GM23248 (cell line): ENCODE measurements around the gene HAUS8. TPM values are rescaled to one million over a fixed set of nuclear protein-coding genes. Genes with fewer than 3 reads are reported as not detected.
"Not testable (repeated sequence)": the region's sequence is repeated elsewhere in the genome, so short reads cannot be mapped to it uniquely, and the experiment has no call there.

ENCODE experiments used
- DNase-seq: peaks from one replicate; pipeline ENCODE4 v3.0.0-alpha.2; 2015
- H2AFZ ChIP-seq: fragments of 200-600 bp; sonication (generic); 2 replicates; pipeline ENCODE4 v1.6.1; 2016; ENCODE audit warnings: antibody characterized with exemption
- H3F3A ChIP-seq: fragments of 200-600 bp; sonication (generic); 2 replicates; pipeline ENCODE4 v1.6.1; 2016; ENCODE audit warnings: mild to moderate bottlenecking, antibody characterized with exemption, mixed run types; ENCODE audit not compliant: insufficient read depth
- H3K27ac ChIP-seq: fragments of 200-600 bp; sonication (generic); 2 replicates; pipeline ENCODE4 v1.5.1; 2016; ENCODE audit warnings: mild to moderate bottlenecking
- H3K27me3 ChIP-seq: fragments of 200-600 bp; sonication (generic); replicated peaks from 2 replicates; pipeline ENCODE4 v1.6.1; 2016; ENCODE audit warnings: mild to moderate bottlenecking; ENCODE audit not compliant: insufficient read depth
- H3K36me3 ChIP-seq: fragments of 200-600 bp; sonication (generic); 2 replicates; pipeline ENCODE4 v1.6.1; 2016; ENCODE audit warnings: low read depth, mild to moderate bottlenecking
- H3K4me1 ChIP-seq: fragments of 200-600 bp; sonication (generic); 2 replicates; pipeline ENCODE4 v1.6.1; 2016; ENCODE audit warnings: mild to moderate bottlenecking; ENCODE audit not compliant: insufficient read depth
- H3K4me2 ChIP-seq: fragments of 200-600 bp; sonication (generic); one replicate; pipeline ENCODE4 v1.6.1; 2016; ENCODE audit warnings: mild to moderate bottlenecking; ENCODE audit not compliant: unreplicated experiment
- H3K4me3 ChIP-seq: fragments of 200-600 bp; sonication (generic); 2 replicates; pipeline ENCODE4 v1.5.1; 2016; ENCODE audit warnings: mild to moderate bottlenecking
- H3K79me2 ChIP-seq: fragments of 200-600 bp; sonication (generic); 2 replicates; pipeline ENCODE4 v1.6.1; 2016; ENCODE audit warnings: mild to moderate bottlenecking; ENCODE audit not compliant: insufficient read depth
- H3K9ac ChIP-seq: fragments of 200-600 bp; sonication (generic); 2 replicates; pipeline ENCODE4 v1.6.1; 2016; ENCODE audit warnings: mild to moderate bottlenecking
- H3K9me2 ChIP-seq: fragments of 200-600 bp; sonication (generic); 2 replicates; pipeline ENCODE4 v1.6.1; 2016; ENCODE audit warnings: mixed run types, mild to moderate bottlenecking, moderate library complexity; ENCODE audit not compliant: insufficient read depth
- H3K9me3 ChIP-seq: fragments of 200-600 bp; sonication (generic); one replicate; pipeline ENCODE4 v1.6.1; 2017; ENCODE audit warnings: low read depth
- H4K20me1 ChIP-seq: fragments of 200-600 bp; sonication (generic); 2 replicates; pipeline ENCODE4 v1.6.0; 2016; ENCODE audit not compliant: insufficient read depth
- EZH2 ChIP-seq: fragments of 200-600 bp; sonication (generic); IDR thresholded peaks from 2 replicates; pipeline ENCODE4 v1.6.1; 2018; ENCODE audit warnings: antibody characterized with exemption, mild to moderate bottlenecking; ENCODE audit not compliant: insufficient read depth, poor library complexity, severe bottlenecking
- EZH2phosphoT487 ChIP-seq: fragments of 200-600 bp; sonication (generic); IDR thresholded peaks from 2 replicates; pipeline ENCODE4 v1.6.1; 2018; ENCODE audit warnings: antibody characterized with exemption, moderate library complexity, mild to moderate bottlenecking, low read depth; ENCODE audit not compliant: insufficient read depth
- WGBS, 2 experiments: methylation state at CpG; one replicate each; pipeline ENCODE4 v1.1.6; 2015 to 2017; ENCODE audit warnings: low lambda C conversion rate in 2 of 2, low coverage in 1 of 2; ENCODE audit errors: missing lambda C conversion rate in 2 of 2; 5-methylcytosine and 5-hydroxymethylcytosine counted together
- in situ Hi-C: fragments of 300-500 bp; cut with MboI; formaldehyde crosslinking; loops from 2 replicates; pipeline ENCODE4 v1.15.0; 2020
- polyA plus RNA-seq: library from polyadenylated mRNA; unstranded; fragments of >200 nt; fragmentation: Nextera tagmentation; extraction: Ambion mirVana; gene quantifications from 2 replicates; pipeline ENCODE4 v1.2.1, GENCODE V29; 2016
- total RNA-seq: library from RNA; depleted of rRNA; stranded (reverse); fragments of >200 nt; shearing (Covaris generic); gene quantifications from 2 replicates; pipeline ENCODE4 v1.2.3, GENCODE V29; 2014

The HAUS8 gene
- total and polyA plus RNA-seq, 2 experiments from 2014 or later, result 3.4 to 8.2 TPM

DNA sequence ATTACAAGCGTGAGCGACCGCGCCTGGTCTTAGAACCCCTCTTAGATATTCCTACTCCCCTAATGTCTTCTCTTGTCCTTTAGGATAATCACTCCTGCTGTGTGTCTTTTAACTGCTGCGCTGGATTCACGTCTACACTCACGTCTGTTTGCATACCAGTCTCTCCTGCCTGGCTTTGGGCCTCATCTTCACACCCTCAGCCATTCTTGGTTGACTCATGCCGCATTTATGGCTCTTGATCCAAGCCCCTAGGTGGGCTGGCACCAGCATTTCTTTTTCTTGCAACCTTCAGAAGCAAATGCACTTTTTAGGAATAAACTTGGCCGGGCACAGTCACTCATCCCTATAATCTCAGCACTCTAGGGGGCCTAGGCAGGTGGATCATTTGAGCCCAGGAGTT, 23.1 kb upstream of the HAUS8 start:
- Histone ChIP-seq H3F3A (peaks cover 20% of the 10 kb centered on the region), H3K27ac (peak overlapping the region; percentile 57), H2AFZ (no peak overlapping the region), H3K9ac (no peak overlapping the region), H3K4me2 (no peak overlapping the region), H3K4me1 (peaks cover 28% of the 10 kb centered on the region), H3K36me3 (0 out of 2 replicates have a peak, but pooled peaks cover 11% of the 10 kb centered on the region), H3K4me3 (no peak overlapping the region), H3K79me2 (peaks cover 100% of the 10 kb centered on the region), H4K20me1 (no peaks in the 10 kb centered on the region), H3K9me3 (no peaks in the 10 kb centered on the region), H3K27me3 (no peaks in the 10 kb centered on the region), H3K9me2 (no peaks in the 10 kb centered on the region)
- DNase-seq, result no peak
- in situ Hi-C loops, result no loop called here
- WGBS, 2 experiments, result 90 to 91% methylated on average over 9 of the region's 9 CpGs
- no peak for TF ChIP-seq EZH2
- TF ChIP-seq EZH2phosphoT487, result no peak

DNA sequence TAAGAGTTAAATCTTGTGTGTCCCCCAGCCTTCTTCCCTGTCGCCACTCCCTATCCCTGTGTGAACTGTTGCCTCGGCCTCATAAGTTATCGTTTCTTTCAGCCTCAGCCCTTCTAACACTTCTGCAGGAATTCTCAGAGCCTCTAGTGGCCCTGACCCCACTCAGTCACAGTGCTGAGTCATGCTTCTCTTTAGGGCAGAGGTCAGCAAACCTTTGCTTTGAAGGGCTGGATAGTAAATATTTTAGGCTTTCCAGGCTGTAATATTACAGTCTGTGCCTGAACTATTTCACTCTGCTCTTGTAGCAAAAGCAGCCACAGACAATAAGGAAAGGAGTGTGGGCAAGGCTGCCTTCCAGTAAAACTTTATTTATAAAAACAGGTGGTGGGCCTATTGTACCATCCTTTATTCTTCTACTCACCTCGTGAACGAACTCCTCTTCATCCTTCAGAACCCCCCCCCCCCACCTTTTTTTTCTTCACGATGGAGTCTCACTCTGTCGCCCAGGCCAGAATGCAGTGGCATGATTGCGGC, 22.4 kb upstream of the HAUS8 start:
- no peak overlapping the region for H2AFZ ChIP-seq
- no peak for TF ChIP-seq EZH2phosphoT487
- no peak for TF ChIP-seq EZH2
- H3K27me3 ChIP-seq, result no peaks in the 10 kb centered on the region
- H4K20me1 ChIP-seq, result no peaks in the 10 kb centered on the region
- in situ Hi-C loops, result no loop called here
- H3K4me3 ChIP-seq, result no peak overlapping the region
- no peaks in the 10 kb centered on the region for H3K9me3 ChIP-seq
- whole genome bisulfite sequencing, 2 experiments, result 49 to 52% methylated on average over 8 of the region's 8 CpGs
- H3K27ac ChIP-seq, result peak overlapping the region; percentile 57
- H3K79me2 ChIP-seq, result peaks cover 100% of the 10 kb centered on the region
- H3K9me2 ChIP-seq, result no peaks in the 10 kb centered on the region
- H3K4me1 ChIP-seq, result peaks cover 28% of the 10 kb centered on the region
- H3K4me2 ChIP-seq, result peak overlapping the region; percentile 46
- H3F3A ChIP-seq, result peaks cover 20% of the 10 kb centered on the region
- peak overlapping the region; percentile 41 for H3K9ac ChIP-seq
- 0 out of 2 replicates have a peak, but pooled peaks cover 11% of the 10 kb centered on the region for H3K36me3 ChIP-seq
- peak; percentile 66 for DNase-seq

DNA sequence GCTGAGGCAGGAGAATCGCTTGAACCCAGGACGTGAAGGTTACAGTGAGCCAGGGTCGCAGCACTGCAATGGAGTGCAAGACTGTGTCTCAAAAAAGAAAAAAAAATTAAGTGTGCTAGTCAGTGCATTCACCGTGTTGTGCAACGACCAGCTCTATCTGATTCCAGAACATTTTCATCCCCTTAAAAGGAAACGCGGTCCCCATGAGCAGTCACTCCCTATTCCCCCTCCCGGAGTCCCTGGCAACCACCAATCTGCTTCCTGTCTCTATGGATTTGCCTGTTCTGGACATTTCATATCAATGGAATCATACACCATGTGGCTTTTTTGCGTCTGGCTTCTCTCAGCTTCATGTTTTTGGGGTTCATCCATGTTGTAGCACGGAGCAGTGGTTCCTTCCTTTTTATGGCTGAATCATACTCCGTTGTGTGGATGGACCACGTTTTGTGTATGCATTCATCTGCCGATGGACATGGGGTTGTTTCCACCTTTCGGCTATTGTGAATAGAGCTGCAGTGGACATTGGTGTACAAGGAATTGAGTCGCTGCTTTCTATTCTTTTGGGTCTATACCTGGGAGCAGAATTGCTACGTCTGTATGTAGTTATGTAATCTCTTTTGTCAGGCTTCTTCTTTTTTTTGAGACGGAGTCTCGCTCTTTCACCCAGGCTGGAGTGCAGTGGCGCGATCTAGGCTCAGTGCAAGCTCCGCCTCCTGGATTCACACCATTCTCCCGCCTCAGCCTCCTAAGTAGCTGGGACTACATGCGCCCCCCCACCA, 20.1 kb upstream of the HAUS8 start:
- H3K4me1 ChIP-seq, result peaks cover 29% of the 10 kb centered on the region
- no peaks in the 10 kb centered on the region for H3K27me3 ChIP-seq
- peaks cover 100% of the 10 kb centered on the region for H3K79me2 ChIP-seq
- peaks cover 9% of the 10 kb centered on the region; the same call in 1 of the 2 replicates for H3K36me3 ChIP-seq
- H3K4me3 ChIP-seq, result 0 out of 2 replicates have a peak overlapping the region, but pooled peaks have one; percentile 4
- in situ Hi-C loops, result no loop called here
- H3K9ac ChIP-seq, result peak overlapping the region; percentile 48
- H4K20me1 ChIP-seq, result no peaks in the 10 kb centered on the region
- H3K27ac ChIP-seq, result peak overlapping the region; percentile 75
- no peak overlapping the region for H2AFZ ChIP-seq
- WGBS, 2 experiments, result 63% methylated on average over 23 of the region's 23 CpGs
- TF ChIP-seq EZH2 (no peak), EZH2phosphoT487 (no peak)
- H3F3A ChIP-seq, result peaks cover 21% of the 10 kb centered on the region
- peak; percentile 87 for DNase-seq
- H3K9me2 ChIP-seq, result no peaks in the 10 kb centered on the region
- no peaks in the 10 kb centered on the region for H3K9me3 ChIP-seq
- H3K4me2 ChIP-seq, result peak overlapping the region; percentile 23

DNA sequence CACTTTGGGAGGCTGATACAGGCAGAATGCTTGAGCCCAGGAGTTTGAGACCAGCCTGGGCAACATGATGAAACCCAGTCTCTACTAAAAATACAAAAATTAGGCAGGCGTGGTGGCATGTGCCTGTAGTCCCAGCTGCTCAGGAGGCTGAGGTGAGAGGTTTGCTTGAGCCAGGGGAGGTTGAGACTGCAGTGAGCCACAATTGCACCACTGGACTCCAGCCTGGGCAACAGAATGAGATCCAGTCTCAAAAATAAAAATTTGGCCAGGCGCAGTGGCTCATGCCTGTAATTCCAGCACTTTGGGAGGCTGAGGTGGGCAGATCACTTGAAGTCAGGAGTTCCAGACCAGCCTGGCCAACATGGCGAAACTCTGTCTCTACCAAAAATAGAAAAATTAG, 19.4 kb upstream of the HAUS8 start:
- Histone ChIP-seq H3K4me1 (peaks cover 33% of the 10 kb centered on the region), H3K4me3 (0 out of 2 replicates have a peak overlapping the region, but pooled peaks have one; percentile 4), H3K79me2 (peaks cover 100% of the 10 kb centered on the region), H3K4me2 (peak overlapping the region; percentile 23), H3K27ac (peak overlapping the region; percentile 75), H3K9ac (peak overlapping the region; percentile 48), H3F3A (peaks cover 26% of the 10 kb centered on the region)
- WGBS, 2 experiments, result 75 to 78% methylated on average over 3 of the region's 3 CpGs
- H2AFZ ChIP-seq, DNase-seq, H4K20me1 ChIP-seq, H3K27me3 ChIP-seq, in situ Hi-C loops, H3K9me3 ChIP-seq, H3K9me2 ChIP-seq, H3K36me3 ChIP-seq: not testable (repeated sequence)
